Astrocyte of the hippocampus (primary cell): ENCODE results near the gene RNF112.

ENCODE experiments used
- DNase-seq: peaks from one replicate; pipeline ENCODE4 v3.0.0; 2011; ENCODE audit warnings: low read depth, low spot score

The RNF112 gene

GRCh38 chr17:19388791-19389785 is 21.9 kb upstream of the RNF112 start:
- DNase-seq: no peak

- peak; percentile 31 for DNase-seq
These were observed 20.1 kb upstream of the RNF112 start for GRCh38 chr17:19390951-19391350.

- no peak for DNase-seq
These were observed 19.6 kb upstream of the RNF112 start for GRCh38 chr17:19391432-19391831.

GRCh38 chr17:19392303-19392702 is 18.7 kb upstream of the RNF112 start:
- DNase-seq: no peak

GRCh38 chr17:19397556-19398041 is 13.4 kb upstream of the RNF112 start:
- peak; percentile 36 for DNase-seq

- DNase-seq: no peak
These were observed 12.5 kb upstream of the RNF112 start for GRCh38 chr17:19398301-19399181.

DNA sequence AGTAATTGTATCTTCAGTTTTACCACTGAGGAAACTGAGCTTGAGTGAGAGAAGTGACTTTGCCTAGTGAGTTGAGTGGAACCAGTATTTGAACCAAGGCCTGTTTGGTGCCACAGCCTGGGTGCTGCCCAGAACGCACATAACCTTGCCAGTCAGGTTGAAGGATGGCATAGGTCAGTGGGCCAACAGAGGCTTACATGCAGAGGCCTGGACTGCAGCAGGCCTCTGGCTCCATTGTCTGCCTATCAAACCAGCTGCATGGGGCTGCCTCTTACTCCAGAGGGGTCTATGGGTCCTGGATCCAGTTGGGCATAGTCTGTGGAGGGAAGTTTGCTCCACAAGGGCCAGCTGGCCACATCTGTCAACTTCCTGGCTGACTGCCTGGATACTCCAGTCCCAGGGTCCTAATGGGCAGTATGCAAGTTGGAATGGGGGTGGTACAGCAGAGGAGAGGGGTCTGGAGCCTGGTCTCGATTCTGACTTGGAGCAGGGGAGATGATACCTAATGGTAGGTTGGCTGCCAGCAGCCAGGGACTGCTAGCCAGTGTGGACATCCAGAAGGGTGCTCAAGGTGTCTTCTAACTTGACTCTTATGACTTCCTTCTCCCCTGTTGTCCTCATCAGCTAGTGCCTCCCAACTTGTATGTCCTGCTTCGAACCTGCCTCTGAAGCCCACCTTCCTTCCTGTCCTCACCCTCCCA is 11.1 kb upstream of the RNF112 start:
- no peak for DNase-seq

- no peak for DNase-seq
These were observed 9.6 kb upstream of the RNF112 start for GRCh38 chr17:19401321-19402010.

GRCh38 chr17:19402171-19402570 is 8.9 kb upstream of the RNF112 start:
- DNase-seq: no peak

DNA sequence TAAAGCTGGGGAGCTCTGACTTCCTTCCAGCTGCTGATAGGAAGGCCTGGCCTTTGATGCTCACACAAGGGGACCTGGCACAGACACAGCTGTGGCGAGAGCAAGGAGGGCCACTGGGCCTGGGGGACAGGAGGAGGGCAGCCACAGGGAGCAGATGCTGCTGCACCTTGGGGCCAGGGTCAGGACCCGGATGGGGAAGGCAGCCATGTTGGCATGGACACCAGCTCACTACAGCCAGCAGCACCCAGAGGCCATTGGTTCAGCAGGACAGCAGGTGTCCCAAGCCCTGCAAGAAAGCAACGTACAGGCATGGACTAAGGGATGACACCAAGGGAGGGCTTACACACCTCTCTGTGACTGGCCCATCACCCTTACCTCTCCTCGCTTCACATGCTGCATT is 8.0 kb upstream of the RNF112 start:
- DNase-seq: no peak

DNA sequence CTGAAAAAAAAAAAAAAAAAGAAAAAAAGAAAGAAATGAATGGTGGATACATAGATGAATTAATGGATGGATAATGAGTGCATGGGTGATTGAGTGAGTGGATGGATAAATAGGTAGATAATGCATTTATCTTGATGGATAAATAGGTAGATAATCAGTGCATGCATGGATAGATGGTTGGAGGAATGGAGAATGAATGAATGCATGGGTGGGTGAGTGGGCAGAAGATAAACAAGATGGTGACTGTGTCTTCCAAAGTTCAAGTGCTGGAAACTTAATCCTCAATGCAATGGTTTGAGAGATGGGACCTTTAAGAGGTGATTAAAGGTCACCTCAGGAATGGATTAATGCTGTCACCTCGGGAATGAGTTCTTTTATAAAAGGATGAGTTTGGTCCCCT is 6.8 kb upstream of the RNF112 start:
- no peak for DNase-seq

DNA sequence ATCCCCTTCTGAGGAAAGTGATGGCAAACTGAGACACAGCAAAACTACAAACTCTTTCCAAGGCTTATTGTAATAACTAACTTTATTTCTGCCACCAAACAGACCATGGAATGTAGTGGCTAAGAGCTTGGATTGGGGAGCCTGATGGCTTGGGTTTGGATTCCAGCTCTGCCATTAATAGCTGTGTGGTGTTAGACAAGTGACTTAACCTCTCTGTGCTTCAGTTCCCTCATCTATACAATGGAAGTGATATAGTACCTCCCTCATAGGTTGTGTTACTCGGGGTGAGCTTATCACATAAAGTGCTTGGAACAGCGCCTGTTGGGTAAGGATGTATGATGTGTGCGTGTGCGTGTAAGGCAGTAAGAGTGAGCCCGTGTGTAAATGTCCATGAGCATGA is 5.9 kb upstream of the RNF112 start:
- DNase-seq: no peak

- DNase-seq: no peak
These were observed 3.3 kb upstream of the RNF112 start for GRCh38 chr17:19407601-19408345.

DNA sequence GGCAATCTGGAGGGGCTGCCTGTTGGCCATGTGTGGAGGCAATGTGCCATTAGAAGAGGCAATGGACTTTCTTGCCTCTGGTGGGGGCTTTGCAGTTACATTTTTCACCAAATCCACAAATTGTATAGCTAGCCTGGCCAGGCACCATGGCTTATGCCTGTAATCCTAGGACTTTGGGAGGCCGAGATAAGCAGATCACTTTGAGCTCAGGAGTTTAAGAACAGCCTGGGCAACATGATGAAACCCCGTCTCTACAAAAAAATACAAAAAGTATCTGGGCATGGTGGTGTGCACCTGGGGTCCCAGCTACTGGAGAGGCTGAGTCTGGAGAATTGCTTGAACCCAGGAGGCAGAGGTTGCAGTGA is 2.7 kb upstream of the RNF112 start:
- no peak for DNase-seq

GRCh38 chr17:19409066-19409465 is 2.0 kb upstream of the RNF112 start:
- no peak for DNase-seq

GRCh38 chr17:19409509-19409908 is 1.5 kb upstream of the RNF112 start:
- DNase-seq: peak; percentile 40

- DNase-seq: no peak
These were observed 941 bp upstream of the RNF112 start for GRCh38 chr17:19410091-19410490.

DNA sequence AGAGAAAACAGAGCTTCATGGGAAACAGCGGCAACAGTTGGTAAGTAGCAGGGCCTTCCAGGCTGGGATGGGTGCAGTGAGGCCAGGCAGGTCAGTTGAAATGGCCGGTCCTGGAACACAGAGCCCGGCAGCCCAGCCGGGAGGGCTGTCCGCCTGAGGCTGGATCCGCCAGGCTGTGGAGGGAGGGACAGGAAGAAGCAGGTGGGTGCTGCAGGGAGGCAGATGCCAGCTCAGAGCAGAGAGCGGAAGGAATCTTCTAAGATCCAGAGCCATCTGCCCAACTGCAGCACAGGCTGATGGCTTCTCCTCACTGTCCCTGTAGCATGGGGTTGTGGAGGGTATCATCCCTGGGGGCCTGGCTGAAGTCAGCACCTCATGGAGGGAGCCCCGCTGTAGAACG is 599 bp downstream of the RNF112 start:
- DNase-seq: peak; percentile 11

- no peak for DNase-seq
These were observed 1.5 kb downstream of the RNF112 start for GRCh38 chr17:19412510-19412909.

DNA sequence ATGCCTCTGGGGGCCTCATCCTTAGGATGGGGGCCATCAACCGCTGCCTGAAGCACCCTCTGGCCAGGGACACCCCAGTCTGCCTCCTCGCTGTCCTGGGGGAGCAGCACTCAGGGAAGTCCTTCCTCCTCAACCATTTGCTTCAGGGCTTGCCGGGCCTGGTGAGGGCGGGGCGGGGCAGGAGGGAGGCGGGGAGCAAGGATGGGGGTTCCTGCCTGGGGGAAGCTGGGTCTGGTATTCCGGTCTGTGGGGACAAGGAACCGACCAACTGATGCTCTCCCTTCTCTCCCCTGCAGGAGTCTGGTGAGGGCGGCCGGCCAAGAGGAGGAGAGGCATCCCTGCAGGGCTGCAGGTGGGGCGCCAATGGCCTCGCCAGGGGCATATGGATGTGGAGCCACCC is 2.0 kb downstream of the RNF112 start:
- DNase-seq: no peak
